ENCODE measurements around the gene CHD9NB.

Gene CHD9NB

DNA sequence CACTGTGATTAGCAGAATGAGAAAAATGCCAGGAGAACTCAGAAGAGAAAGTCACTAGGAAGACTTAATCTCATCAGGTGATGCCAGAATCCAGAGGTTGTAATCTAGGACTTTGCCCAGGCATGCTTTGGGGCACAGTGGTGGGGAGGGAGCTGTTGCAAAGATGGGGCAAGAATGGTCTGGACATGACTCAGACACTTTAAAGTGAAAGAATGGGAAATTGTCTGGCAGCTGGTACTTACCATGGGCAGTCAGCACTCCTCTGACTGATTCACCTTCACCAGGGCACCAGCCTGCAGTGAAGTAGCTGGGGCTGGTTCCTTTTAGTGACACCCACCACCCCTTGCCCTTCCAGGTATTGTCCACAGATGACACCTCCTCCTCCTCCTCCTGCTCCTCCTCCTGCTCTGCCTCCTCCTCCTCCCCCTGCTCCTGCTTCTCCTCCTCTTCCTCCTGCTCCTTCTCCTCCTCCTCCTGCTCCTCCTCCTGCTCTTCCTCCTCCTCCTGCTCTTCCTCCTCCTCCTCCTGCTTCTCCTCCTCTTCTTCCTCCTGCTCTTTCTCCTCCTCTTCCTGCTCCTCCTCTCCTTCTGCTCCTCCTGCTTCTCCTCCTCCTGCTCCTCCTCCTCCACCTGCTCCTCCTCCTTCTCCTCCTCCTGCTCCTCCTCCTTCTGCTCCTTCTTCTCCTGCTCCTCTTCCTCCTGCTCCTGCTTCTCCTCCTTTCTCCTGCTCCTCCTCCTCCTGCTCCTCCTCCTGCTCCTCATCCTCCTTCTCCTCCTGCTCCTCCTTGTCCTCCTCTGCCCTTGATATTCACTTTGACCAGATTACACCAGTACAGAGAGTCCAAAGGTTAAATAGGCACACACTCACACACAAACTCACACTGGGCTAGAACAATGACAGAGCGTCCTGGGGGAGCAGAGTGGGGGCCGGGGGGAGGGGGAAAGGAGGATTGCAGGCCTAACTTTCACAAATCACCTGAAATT is at the start of gene CHD9NB:
TSS of gene CHD9NB (minus strand) at position 379 of the 983 bp plus-strand sequence. CDS start 8,739 bp downstream, outside the sequence.
- DNase-seq (ENCODE audit: low spot score): no peak

DNA sequence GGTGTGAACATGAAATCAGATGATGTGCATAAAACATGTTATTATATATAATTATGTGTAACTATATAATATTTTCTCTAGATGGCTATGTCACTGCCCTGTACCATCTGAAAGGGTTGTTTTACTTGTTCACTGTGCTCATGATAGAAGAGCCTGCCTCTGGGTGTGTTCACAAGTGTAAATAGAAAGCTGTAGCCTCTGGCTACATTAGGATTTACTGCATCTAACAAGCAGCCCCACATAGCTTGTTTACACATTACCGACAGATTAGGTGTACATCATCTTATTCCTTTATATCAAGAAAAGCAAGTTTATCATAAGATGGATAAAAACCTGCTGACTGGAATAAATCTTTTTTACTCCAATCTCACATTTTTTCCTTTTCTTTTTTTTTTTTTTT is 48.2 kb upstream of the CHD9NB start:
- no peak for DNase-seq (ENCODE audit: low spot score)

DNA sequence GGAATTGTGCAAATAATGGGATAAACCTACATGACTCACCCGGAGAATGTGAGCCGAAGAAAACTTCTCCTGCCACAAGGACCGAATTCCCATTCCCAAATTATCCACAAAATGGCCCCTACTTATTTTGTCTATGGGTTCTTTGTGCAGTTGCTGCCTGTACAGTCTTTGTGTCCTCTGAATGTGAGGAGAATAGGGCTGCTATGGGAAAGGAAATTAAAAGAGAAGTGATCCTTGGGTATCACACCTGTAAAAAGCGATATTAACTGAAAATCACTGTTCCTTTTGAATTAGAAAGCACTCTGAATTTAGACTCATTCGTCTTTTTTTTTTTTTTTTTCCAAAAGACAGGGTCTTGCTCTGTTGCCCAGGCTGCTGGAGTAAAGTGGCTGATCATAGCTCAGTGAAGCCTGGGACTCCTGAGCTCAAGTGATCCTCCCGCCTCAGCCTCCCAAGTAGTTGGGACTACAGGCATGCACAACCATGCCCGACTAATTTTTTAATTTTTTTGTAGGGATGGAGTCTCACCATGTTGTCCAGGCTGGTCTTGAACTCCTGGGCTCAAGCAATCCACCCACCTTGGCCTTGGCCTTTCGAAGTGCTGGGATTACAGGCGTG is 47.5 kb upstream of the CHD9NB start:
- DNase-seq (ENCODE audit: low spot score): no peak

DNA sequence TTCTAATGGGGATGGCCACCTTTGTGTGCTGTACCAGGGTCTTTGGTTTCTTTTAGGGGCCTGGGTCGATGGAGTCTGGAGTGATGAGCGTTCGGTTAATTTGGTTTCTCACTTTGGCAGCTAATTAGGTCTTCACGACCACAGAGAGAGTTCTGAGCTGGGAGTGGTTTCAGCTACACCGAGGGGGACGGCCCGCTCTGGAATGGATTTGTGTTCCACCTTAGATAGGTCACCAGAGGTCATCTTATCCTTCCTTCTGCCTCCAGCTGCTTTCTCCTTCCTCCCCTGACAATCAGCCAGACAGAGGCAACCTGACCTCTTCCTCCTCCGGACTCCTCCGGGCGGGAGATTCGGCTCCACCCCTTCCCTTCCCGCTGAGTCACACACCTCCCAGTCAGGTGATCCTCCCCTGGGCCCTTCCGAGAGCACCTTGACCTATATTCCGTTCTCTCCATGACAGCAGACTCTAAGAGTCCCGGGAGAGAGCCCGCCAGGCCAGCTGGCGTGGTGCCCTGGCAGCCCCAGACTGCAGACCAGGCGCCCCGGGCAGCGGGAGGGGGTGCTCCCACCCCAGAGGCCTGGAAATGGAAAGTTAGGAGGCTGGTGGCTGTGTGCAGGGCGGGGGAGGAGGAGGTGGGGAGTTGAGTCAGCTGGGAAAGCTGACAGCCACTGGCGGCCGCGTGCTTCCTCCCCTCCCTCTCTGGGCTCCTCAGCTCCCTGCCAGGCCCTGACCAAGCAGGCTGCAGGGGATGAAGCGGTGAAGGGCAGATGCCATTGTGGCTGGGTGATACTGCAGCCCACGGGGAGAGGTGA is 46.8 kb upstream of the CHD9NB start:
- DNase-seq (ENCODE audit: low spot score): no peak

DNA sequence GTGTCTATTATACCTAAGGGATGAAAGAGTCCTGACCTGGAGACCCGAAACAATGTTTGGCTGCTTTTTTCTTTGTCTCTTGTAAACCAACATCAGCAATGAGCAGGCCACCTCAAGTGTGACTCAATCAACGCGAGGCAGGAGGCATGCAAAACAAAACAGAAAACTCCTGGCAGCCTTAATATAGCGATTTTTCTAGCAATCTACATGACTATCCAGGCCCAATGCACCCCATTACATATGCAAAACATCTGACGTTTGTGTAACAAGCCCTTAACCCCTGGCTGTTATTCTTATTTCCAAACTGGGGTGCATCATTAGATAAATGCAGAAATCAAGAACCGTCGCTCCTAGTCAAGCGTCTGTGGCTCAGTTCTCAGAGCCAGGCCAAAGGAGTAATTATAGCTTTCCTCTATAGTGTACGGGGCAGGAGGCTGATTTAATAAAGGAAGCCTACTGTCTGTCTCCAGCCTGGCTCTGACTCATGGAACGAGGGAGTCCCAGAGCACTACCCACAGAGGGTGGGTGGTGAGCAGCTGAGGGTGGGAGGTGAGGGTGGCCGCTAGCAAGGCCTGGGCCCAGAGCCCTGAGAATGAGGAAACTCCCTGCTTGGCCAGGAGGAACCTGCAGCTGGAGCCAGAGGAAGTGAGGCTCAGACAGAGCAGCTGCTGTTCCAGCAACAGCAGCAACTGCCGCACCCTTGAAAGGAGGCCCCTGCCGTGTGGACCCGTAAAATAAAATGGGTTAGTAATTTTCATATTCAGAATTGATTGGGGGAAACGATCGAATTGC is 46.0 kb upstream of the CHD9NB start:
- DNase-seq (ENCODE audit: low spot score): no peak

DNA sequence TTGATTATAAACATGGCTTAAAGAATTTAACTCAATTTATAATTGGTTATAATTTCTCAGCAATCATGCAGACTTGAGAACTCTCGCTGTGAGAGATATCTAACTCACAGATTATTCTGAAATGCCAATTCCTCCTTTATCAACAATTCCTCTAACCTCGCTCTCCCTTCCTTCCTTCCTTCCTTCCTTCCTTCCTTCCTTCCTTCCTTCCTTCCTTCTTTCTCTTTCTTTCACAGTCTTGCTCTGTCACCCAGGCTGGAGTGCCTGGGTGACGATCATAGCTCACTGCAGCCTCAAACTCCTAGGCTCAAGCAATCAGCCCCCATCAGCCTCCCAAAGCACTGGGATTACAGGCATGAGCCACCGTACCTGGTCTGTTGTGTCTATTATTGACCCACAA is 44.5 kb upstream of the CHD9NB start:
- no peak for DNase-seq (ENCODE audit: low spot score)

DNA sequence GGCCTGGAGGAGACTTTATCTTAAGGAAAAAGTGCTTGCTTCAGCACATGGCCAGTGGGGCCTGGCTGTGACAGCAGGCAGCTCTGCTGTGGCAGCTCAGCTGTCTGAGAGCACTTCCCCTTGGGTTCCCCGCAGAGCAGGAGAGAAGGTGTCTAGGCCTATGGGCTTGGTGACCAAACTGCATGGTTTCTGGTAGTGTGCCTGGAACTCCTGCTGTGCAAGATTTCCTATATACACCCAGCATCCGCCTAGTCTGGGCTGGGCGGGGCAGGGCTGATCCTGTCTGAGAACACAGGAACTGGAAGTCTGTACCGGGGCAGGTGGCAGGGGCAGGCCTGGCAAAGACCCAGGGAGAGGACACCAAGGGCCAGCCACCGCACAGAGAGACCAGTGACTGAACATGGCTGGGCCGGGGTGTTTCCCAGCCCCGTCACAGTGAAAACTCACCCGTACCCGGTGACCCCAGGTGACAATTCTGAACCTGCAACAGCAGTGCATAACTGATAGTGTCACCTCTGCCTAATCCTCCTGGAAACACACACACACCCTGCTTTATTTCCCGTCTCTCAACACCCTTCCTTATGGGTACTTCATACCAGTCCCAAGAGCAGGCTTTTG is 41.4 kb upstream of the CHD9NB start:
- no peak for DNase-seq (ENCODE audit: low spot score)

DNA sequence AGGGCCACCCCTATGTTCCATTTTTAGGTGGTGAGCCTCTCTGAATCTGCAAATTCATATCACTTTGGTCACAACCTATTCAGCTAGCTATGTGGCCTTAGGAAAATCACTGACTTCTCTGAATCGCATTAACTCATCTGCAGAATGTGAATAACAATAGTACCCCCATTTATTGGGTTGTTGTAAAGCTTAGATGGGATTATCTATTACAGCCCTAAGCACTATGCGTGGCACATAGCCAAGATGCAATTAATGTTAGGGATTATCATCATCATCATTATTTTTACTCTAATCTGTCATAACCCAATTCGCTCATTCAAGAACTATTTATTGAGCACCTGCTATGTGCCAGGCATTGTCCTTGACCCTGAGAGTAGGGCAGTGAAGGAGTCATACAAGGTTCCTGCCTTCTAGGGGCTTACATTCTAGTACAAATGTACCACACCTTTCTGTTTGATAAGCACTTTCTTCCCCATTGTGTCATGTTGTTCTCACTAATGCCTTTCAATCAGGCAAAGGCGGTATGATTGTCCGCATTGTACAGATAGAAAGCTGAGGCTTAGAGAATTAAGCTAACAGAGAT is 40.6 kb upstream of the CHD9NB start:
- no peak for DNase-seq (ENCODE audit: low spot score)

DNA sequence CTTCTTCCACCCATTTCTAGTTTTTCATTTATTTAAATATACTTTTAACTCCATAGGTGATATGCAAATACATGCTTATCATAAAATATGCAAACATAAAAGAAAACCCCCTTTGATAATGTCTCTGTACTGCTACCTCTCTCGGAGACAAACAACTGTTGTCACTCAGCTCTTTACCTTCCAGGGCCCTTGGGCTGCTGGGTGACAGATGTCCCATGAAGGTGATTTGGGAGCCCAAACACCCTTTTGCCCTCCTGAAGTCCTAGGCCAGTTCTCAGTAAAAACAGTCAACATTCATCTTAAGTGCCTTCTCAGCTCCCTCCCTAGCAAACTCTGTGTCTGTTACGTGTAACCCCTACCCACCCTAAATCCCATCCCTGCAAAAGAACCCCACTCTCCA is 39.6 kb upstream of the CHD9NB start:
- DNase-seq (ENCODE audit: low spot score): no peak

DNA sequence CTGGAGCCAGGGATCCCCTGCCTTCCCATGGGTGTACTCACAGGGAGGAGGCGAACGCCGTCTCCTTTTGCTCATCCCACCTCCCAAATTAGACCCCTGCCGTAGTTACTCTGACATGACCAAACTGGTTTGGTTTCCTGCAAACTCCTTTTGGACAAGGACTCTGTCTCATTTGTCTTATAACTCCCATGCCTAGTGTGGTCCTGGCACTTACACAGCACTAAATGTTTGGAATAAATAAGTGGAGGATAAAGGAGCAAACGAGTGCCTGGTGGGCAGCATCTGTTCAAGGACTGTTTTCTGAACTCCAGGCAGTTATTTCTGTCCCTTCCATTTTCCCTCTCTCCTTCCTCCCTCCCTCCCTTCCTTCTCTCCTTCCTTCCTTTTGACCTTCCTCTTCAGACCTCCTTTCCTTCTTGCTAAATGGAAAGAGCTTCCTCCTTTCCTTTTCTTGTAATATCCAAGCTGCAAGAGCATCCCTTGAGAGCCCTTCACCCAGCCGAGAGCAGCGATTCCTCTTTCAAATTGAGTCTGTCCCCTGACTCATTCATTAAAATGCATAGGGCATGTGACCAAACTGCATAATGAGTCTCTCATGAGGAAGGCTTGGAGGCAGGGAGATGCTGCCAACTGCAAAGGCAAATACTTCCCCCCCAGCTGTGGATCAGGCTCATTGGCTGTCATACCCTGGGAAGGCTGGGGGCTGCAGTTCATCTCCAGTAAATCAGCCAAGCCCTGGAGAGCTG is 38.9 kb upstream of the CHD9NB start:
- no peak for DNase-seq (ENCODE audit: low spot score)

DNA sequence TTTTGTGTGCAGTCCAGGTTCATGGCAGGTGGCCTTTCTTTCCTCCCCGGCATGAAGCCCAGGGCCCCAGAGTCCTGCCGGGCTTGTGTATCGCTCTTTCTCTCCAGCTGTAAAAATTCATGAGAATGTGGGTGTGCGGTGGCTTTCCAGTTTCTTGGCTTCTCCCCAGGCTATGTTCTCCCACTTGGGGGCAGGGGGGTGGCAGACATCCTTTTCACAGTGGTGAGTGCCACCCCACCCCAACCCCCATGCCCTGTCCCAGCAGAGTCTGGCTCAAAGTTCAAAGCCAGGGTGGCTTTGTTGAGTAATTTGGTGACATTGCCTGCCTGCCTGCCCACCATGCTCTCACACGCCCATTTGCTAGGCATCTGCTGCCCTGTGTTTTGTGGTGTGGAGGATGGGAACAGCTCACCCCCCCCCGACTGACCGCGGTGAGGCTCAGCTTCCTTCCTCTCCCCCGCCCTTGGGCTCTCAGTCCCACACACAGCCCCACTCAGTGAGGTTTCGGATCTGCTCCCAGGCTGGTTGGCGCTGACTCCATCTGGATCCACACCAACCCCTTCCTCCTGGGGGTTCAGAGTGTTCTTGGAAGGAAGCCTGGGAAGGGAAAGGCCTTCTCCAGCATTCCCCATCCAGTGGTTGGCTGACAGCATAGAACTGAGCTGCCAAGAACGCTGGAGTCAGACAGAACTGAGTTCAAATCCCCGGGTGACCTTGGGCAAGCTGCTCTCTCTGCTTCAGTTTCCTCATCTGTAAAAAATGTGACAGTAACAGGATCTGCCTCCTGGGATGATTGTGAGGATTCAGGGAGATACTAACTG is 38.1 kb upstream of the CHD9NB start:
- no peak for DNase-seq (ENCODE audit: low spot score)

DNA sequence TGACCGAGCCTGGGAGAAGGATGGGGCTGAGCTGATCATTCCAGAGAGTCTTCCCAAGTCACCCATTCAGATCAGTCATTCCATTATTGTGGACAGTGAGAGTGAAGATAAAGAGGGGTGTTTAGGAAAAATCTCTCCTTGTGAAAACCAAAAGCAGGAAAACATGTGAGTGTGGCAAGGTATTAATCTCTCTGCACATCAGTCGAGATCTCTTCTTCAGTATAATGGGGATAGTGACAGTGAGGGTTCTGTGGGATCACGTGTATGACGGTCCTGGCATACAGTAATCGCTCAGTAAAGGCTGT is 37.5 kb upstream of the CHD9NB start:
- DNase-seq (ENCODE audit: low spot score): no peak

DNA sequence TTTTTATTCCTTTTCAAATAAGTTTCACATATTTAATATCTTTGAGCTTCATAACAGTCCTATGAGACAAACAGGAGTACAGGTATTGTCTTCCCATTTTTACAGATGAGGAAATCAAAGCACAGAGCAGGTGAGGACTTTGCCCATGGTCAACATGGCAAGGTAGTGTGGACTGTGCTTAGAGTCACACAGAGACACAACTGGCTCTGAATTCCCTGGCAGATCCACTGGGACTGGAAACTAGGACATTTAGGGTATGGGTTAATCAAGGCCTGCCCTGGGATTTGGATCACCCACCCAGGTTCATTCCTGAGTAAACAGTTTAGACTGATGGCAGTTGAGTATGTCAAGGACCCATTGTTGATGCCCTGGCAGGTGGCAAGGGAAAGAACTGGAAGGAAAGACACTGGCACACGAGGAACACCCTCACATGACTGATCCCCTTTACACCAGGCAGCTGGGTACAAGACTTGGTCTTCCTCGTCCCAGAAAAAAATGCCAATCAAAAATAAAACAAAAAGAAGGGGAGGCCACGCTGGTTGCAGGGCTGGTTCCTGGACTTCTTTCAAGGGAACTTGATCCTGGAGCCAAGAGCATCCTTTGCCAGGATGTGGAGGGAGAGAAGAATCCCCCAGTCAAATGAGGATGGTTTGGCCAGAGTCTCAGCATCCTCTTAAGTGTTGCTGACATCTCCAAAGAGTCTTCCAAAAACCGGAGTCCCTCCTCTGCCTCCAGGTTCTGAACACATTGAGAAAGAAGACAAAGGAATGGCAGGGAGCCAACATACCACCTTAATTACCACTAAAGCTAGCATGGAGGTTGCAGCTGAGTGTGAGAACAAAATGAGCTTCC is 37.0 kb upstream of the CHD9NB start:
- DNase-seq (ENCODE audit: low spot score): no peak

DNA sequence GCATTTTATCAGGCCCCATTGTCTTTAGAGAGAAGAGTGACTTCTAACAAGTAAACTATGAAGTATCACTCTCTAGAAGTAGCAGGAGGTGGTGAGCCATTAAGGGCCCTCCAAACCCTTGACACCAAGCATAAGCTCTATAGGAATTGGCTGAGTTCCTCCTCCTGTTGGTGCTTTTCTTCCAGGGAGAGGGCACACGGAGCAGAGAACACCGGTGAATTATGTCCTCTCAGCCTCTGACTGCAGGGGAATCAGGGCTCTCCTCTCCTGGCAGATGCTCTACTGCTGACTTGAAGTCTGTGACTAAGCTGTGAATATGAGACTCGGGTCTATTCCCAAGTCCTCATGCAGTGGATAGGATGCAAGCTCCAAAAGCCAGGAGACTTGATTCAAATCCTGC is 34.4 kb upstream of the CHD9NB start:
- no peak for DNase-seq (ENCODE audit: low spot score)

DNA sequence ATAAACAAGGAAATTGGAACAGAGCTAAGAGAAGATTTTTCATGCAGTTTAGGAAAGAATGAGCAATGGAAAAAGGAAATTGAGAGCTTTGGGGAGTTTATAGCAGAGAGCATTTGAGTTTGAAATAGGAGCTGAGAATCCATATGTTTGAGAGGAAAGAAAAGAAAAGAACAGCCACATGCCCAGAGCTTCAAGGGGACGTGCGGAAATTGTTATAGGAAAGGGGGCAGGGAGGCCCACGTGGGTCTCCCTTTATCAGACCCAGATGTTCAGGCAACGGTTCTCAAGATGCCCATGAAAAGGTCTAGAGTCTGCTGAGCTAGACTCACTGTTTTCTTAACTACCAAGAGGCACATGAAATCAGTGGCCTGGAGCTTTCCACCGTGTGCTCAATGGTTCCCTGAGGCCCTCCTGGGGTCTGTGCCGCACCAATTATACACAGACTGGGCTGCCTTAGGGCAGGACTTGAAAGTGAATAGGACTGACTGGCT is 33.3 kb upstream of the CHD9NB start:
- DNase-seq (ENCODE audit: low spot score): no peak

DNA sequence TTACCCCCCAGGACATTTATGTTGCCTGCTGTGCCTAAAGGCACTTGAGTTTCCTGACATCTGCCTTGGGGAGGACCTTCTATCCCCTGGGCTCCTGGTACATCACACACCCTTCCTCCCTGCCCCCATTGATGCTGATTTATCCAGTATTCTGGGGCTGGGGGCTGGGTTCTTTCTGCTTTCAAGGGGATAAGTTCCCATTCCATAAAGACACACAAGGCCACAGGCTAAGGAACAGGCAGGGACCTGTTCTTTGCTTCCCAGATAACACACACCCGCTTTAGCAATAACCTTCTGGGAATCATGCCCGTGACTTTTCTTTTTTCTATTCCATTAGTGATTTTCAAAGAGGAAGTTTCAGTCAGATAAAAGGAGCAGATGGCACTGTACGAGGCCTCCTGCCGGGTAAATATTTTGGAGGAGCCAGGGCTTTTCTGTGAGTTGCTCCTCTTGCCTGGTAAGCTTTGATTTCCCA is 32.7 kb upstream of the CHD9NB start:
- DNase-seq (ENCODE audit: low spot score): no peak

DNA sequence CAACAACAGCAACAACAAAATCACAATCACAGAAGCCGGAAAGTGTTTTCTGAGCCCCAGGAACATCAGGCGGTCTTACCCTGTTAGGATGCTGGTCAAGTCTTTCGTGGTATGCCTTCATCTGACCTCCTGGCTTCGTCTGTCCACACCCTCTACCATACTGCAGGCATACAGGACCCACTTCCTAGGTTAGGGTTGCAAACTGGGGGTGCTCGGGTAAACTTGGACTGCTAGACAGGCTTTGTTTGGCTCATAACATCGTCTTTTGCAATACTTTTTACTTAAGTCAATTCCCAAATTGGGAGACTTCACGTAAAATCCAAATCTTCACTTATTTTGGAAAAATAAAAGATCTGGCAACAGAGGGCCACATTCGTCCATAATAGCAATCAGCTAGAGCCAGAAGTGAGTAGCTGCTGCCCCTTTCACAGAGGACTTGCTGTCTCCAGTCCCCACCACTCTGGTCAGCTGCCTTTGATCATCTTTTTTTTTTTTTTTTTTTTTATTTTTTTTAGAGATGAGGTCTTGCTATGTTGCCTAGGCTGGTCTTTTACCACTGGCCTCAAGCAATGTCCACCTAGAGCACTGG is 32.1 kb upstream of the CHD9NB start:
- DNase-seq (ENCODE audit: low spot score): no peak

DNA sequence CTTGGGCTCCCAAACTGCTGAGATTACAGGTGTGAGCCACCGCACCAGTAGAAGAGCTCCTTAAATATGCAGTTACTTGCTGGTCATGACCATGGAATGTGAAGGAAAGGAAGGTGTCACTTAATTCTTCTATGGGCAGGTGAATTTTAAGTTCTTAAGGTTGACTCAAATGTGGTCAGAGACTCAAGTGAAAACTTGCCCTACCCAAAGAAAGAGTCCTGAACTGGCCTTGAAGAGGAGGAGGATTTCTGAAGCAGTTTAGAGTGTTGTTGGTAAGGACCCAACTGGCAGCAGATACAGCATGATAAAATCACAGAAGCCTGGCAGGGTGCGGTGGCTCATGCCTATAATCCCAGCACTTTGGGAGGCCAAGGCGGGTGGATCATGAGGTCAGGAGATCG is 31.4 kb upstream of the CHD9NB start:
- no peak for DNase-seq (ENCODE audit: low spot score)

Measured in HuH-7 (cell line).